PC-3 (cell line): ENCODE measurements around the gene R3HDM2.

Experiments used
- EZH2 ChIP-seq: fragments of 300-600 bp; sonication (generic); IDR thresholded peaks from one replicate; pipeline ENCODE4 v1.6.1; 2017; ENCODE audit warnings: antibody characterized with exemption, mild to moderate bottlenecking, low read length; ENCODE audit not compliant: unreplicated experiment
- TF ChIP-seq, protein P1 (sequence below): fragments of 300-600 bp; sonication (generic); conservative IDR thresholded peaks from 2 replicates; pipeline ENCODE4 v1.5.1; 2017; ENCODE audit warnings: antibody characterized with exemption, low read depth, mild to moderate bottlenecking, low read length

DNA sequence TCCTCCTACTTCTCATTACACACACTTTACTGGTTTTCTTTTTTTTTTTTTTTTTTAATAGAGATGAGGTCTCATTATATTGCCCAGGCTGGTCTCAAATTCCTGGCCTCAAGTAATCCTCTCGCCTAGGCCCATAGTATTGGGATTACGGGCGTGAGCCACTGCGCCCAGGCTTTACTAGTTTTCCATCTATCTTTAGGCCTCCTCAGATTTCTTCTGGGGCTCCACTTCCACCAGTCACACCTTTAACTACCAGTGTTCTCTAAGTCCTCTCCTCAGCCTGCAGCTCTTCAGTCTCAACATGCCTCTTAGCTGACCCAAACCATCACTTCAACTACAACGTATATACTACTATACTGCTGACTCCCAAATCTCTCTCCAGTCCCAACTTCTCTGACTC, 10.4 kb downstream of the R3HDM2 start:
- no peak for TF ChIP-seq EZH2
- TF ChIP-seq, protein P1, sequence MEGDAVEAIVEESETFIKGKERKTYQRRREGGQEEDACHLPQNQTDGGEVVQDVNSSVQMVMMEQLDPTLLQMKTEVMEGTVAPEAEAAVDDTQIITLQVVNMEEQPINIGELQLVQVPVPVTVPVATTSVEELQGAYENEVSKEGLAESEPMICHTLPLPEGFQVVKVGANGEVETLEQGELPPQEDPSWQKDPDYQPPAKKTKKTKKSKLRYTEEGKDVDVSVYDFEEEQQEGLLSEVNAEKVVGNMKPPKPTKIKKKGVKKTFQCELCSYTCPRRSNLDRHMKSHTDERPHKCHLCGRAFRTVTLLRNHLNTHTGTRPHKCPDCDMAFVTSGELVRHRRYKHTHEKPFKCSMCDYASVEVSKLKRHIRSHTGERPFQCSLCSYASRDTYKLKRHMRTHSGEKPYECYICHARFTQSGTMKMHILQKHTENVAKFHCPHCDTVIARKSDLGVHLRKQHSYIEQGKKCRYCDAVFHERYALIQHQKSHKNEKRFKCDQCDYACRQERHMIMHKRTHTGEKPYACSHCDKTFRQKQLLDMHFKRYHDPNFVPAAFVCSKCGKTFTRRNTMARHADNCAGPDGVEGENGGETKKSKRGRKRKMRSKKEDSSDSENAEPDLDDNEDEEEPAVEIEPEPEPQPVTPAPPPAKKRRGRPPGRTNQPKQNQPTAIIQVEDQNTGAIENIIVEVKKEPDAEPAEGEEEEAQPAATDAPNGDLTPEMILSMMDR, result no peak
